Hair follicular keratinocyte (primary cell): ENCODE data around the gene PAX8. TPM values are rescaled to one million over a fixed set of nuclear protein-coding genes. Genes with fewer than 3 reads are reported as not detected.

Experiments used
- total RNA-seq: library from RNA; depleted of rRNA; stranded (reverse); fragments of >200 nt; gene quantifications from 2 replicates; pipeline ENCODE4 v1.2.3, GENCODE V29; 2015

PAX8 gene
- total RNA-seq: 3.5 and 3.7 TPM in 2 replicates

GRCh38 chr2:113278742-113279139 lies at the start of gene PAX8:
Gene PAX8 (minus strand): TSS chr2:113278921. CDS start chr2:113278394, 527 bp downstream.

GRCh38 chr2:113173542-113174375 lies 105.0 kb downstream of the PAX8 start, which contains the start of gene PSD4:
Gene PSD4 (plus strand): TSS chr2:113173971. CDS start chr2:113182457, 8,486 bp downstream.

Other genes starting within 250 kb of the PAX8 start
- gene IL36B, start 226.1 kb downstream of the PAX8 start, total RNA-seq: not detected in 2 replicates
- gene IL36RN, start 219.7 kb downstream of the PAX8 start, total RNA-seq: 0.15 and 1.0 TPM in 2 replicates
- gene IL1F10, start 211.0 kb downstream of the PAX8 start, total RNA-seq: 0.08 and 1.3 TPM in 2 replicates
- gene IL1RN, start 151.3 kb downstream of the PAX8 start, total RNA-seq: 16.9 and 21.4 TPM in 2 replicates
- 38.2 and 44.3 TPM in 2 replicates for gene PSD4, start 105.0 kb downstream of the PAX8 start, total RNA-seq
- 12.1 and 21.6 TPM in 2 replicates for gene ZNG1B, start 158.8 kb upstream of the PAX8 start, total RNA-seq
- not detected in 2 replicates for gene FOXD4L1, start 219.7 kb upstream of the PAX8 start, total RNA-seq